Sigmoid colon (tissue), 7 donors: ENCODE data around the gene MED22. TPM values are rescaled to one million over a fixed set of nuclear protein-coding genes. Genes with fewer than 3 reads are reported as not detected.
"Not testable (repeated sequence)": the region's sequence is repeated elsewhere in the genome, so short reads cannot be mapped to it uniquely, and the experiment has no call there.

Experiments used
- DNase-seq: peaks from one replicate; pipeline ENCODE4 v3.0.0-alpha.2; 2019
- H3K27ac ChIP-seq, 4 donors: fragments of 200-600 bp; sonication (generic); one replicate each; pipeline ENCODE4 v1.5.1; 2016 to 2019; ENCODE audit warnings: mild to moderate bottlenecking in 1 of 4
- H3K27me3 ChIP-seq, 3 donors: fragments of 200-600 bp; sonication (generic); one replicate each; pipeline ENCODE4 v1.5.1; 2019; ENCODE audit warnings: mild to moderate bottlenecking in 1 of 3
- H3K36me3 ChIP-seq, 4 donors: fragments of 200-600 bp; sonication (generic); one replicate each; pipeline ENCODE4 v1.5.1; 2016 to 2019
- H3K4me1 ChIP-seq, 4 donors: fragments of 200-600 bp; sonication (generic); one replicate each; pipeline ENCODE4 v1.5.1; 2017 to 2019
- H3K4me3 ChIP-seq, 4 donors: fragments of 200-600 bp; sonication (generic); one replicate each; pipeline ENCODE4 v1.5.1; 2017 to 2019; ENCODE audit warnings: mild to moderate bottlenecking in 2 of 4, moderate library complexity in 1 of 4
- H3K9me3 ChIP-seq, 4 donors: fragments of 200-600 bp in 3 of 4; sonication (generic) in 3 of 4; one replicate each; pipeline versions ENCODE4 v1.5.1 to v1.6.1; 2013 to 2019
- EP300 ChIP-seq, 4 donors: sonication (generic); formaldehyde crosslinking; IDR thresholded peaks; one replicate each; pipeline ENCODE4 v1.6.1; 2017; ENCODE audit warnings: antibody characterized with exemption in 4 of 4
- POLR2A ChIP-seq, 2 donors: fragments of 450-650 bp; IDR thresholded peaks; one replicate each; pipeline ENCODE4 v1.6.1; 2016; ENCODE audit warnings: antibody characterized with exemption in 2 of 2, mild to moderate bottlenecking in 2 of 2, moderate library complexity in 2 of 2
- POLR2AphosphoS5 ChIP-seq, 4 donors: sonication (generic); formaldehyde crosslinking; IDR thresholded peaks; one replicate each; pipeline ENCODE4 v1.6.1; 2017; ENCODE audit warnings: antibody characterized with exemption in 4 of 4
- WGBS, 2 donors: extraction: QIAGEN DNeasy Blood & Tissue Kit; methylation state at CpG; one replicate each; pipeline ENCODE4 v1.1.7; 2013; 5-methylcytosine and 5-hydroxymethylcytosine counted together
- intact Hi-C: fragments of 100-400 bp; cut with DNase I; formaldehyde crosslinking; loops from one replicate; pipeline ENCODE4 v1.15.1; 2023
- polyA plus RNA-seq, 3 donors: library from polyadenylated mRNA; stranded (reverse); fragments of 200-250 nt; gene quantifications; one replicate each; pipeline ENCODE4 v1.2.3, GENCODE V29; 2013
- total RNA-seq, 4 donors: library from RNA; depleted of rRNA; stranded (reverse); fragments of >200 nt; gene quantifications; one replicate each; pipeline ENCODE4 v1.1.0, GENCODE V29; 2016
- TF ChIP-seq, protein P1 (sequence below), 4 experiments: fragments of 450-650 bp in 3 of 4; fragments of 200-600 bp in 1 of 4; IDR thresholded peaks; one replicate each; pipeline ENCODE4 v1.5.1; 2016 to 2019; ENCODE audit warnings: antibody characterized with exemption in 4 of 4, mild to moderate bottlenecking in 3 of 4, moderate library complexity in 2 of 4
- donor health status: healthy with polysubstance abuse.
- donor health status: Bipolar disorder and iron deficiency.
- donor health status: healthy.

Gene MED22
- total and polyA plus RNA-seq, 7 donors: 8.4 to 31.3 (median 23.7) TPM

DNA sequence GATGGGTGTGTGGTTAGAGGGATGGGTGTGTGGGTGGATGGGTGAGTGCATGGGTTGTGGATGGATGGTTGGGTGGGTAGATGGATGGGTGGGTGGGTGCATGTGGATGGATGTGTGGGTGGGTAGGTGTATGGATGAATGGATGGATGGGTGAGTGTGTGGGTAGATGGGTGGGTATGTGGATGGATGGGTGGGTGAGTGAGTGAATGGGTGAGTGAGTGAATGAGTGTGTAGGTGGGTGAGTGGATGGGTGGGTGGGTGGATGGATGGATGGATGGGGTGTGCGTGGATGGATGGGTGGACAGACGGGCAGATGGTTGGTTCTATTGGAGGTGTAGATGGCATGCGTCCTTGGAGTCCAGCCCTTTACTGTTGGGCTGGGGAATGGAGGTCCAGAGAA, 45.5 kb upstream of the MED22 start:
- no peak overlapping the region for H3K27ac ChIP-seq
- intact Hi-C loops: no loop called here
- DNase-seq: no peak
- TF ChIP-seq EP300 (IDR thresholded peaks at IDR 0.05) (no peak), POLR2A (IDR thresholded peaks at IDR 0.05) (no peak), POLR2AphosphoS5 (IDR thresholded peaks at IDR 0.05) (no peak)
- TF ChIP-seq, protein P1, sequence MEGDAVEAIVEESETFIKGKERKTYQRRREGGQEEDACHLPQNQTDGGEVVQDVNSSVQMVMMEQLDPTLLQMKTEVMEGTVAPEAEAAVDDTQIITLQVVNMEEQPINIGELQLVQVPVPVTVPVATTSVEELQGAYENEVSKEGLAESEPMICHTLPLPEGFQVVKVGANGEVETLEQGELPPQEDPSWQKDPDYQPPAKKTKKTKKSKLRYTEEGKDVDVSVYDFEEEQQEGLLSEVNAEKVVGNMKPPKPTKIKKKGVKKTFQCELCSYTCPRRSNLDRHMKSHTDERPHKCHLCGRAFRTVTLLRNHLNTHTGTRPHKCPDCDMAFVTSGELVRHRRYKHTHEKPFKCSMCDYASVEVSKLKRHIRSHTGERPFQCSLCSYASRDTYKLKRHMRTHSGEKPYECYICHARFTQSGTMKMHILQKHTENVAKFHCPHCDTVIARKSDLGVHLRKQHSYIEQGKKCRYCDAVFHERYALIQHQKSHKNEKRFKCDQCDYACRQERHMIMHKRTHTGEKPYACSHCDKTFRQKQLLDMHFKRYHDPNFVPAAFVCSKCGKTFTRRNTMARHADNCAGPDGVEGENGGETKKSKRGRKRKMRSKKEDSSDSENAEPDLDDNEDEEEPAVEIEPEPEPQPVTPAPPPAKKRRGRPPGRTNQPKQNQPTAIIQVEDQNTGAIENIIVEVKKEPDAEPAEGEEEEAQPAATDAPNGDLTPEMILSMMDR (IDR thresholded peaks at IDR 0.05): no peak
- H3K36me3 ChIP-seq: no peaks in the 10 kb centered on the region
- WGBS, 2 donors: 89 to 93% methylated on average over 3 of the region's 3 CpGs
- H3K9me3 ChIP-seq: no peaks in the 10 kb centered on the region
- no peaks in the 10 kb centered on the region for H3K4me1 ChIP-seq
- peaks cover 0 to 59% (median 19%) of the 10 kb centered on the region in 3 donors for H3K27me3 ChIP-seq
- H3K4me3 ChIP-seq: no peak overlapping the region

DNA sequence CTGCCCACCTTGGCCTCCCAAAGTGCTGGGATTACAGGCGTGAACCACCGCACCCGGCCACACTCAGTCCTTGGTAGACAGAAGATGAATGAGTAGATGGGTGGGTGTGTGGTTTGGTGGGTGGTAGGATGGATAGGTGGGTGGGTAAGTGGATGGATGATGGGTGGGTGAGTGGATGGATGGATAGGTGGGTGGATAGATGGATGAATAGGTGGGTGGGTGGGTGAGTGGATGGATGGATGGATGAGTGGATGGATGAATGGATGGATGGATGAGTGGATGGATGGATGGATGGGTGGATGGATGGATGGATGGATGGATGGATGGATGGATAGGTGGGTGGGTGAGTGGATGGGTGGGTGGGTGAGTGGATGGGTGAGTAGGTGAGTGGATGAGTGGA, 44.4 kb upstream of the MED22 start:
- intact Hi-C loops, H3K9me3 ChIP-seq, H3K4me1 ChIP-seq, H3K27ac ChIP-seq, H3K4me3 ChIP-seq, DNase-seq, H3K36me3 ChIP-seq: not testable (repeated sequence)
- peaks cover 0 to 59% (median 19%) of the 10 kb centered on the region in 3 donors for H3K27me3 ChIP-seq
- WGBS, 2 donors: 94 to 98% methylated on average over 3 of the region's 3 CpGs

DNA sequence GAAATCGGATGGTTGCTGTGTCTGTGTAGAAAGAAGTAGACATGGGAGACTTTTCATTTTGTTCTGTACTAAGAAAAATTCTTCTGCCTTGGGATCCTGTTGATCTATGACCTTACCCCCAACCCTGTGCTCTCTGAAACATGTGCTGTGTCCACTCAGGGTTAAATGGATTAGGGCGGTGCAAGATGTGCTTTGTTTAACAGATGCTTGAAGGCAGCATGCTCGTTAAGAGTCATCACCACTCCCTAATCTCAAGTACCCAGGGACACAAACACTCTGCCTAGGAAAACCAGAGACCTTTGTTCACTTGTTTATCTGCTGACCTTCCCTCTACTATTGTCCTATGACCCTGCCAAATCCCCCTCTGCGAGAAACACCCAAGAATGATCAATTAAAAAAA, 43.5 kb upstream of the MED22 start:
- peaks cover 0 to 56% (median 19%) of the 10 kb centered on the region in 3 donors for H3K27me3 ChIP-seq
- intact Hi-C loops: not testable (repeated sequence)

DNA sequence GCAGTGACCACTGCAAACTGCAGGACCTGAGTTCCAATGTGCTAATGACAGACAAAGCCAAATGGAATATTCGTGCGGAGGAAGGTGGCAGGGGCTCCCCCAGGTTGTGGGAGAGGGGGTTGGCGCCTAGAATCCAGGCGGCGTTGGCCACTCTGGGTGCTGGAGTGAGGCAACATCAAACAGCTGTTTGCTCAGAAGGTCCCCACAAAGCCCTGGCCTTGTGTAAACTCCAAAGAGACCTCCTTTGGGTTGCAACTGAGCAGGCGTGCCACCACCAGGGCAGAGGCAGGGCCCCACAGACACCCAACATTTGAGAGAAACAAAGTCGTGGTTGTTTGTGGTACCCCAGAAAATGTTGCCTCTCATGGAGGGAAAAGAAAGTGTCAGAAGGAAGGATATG, 42.8 kb upstream of the MED22 start:
- intact Hi-C loops: no loop called here
- H3K4me1 ChIP-seq: no peaks in the 10 kb centered on the region
- 85 to 87% methylated on average over 7 of the region's 7 CpGs for WGBS, 2 donors
- no peak overlapping the region for H3K4me3 ChIP-seq
- H3K27me3 ChIP-seq: peaks cover 0 to 50% (median 19%) of the 10 kb centered on the region in 3 donors
- no peak for DNase-seq
- TF ChIP-seq, protein P1 (IDR thresholded peaks at IDR 0.05): no peak
- TF ChIP-seq POLR2A (IDR thresholded peaks at IDR 0.05): no peak
- TF ChIP-seq EP300 (IDR thresholded peaks at IDR 0.05): no peak
- no peak overlapping the region for H3K27ac ChIP-seq
- no peaks in the 10 kb centered on the region for H3K36me3 ChIP-seq
- H3K9me3 ChIP-seq: no peaks in the 10 kb centered on the region

More for the DNA sequence above, 43.5 kb upstream of the MED22 start:
- not testable (repeated sequence) for H3K4me3 ChIP-seq, H3K4me1 ChIP-seq, H3K36me3 ChIP-seq, H3K9me3 ChIP-seq, H3K27ac ChIP-seq, DNase-seq
- 23 to 70% methylated on average over 3 of the region's 4 CpGs for WGBS, 2 donors

DNA sequence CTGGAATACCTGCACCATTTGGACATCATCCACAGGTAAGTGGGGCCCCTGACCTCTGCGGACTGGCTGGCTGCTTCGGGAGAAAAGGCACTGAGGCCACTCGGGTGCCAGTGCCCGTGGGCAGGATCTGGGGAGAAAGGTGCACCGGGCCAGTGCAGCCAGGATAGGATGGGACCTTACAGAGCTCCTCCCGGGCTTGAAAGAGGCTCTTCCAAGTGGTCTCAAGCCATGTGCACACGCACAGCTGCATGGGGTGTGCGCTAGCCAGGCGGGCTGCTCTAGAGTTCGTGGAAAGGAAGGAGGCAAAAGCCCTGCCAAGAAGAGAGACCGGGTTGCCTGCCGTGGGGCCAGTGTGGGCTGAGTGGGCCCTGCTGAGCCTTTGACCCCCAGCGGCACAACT, 41.6 kb upstream of the MED22 start:
- 89 to 90% methylated on average over 13 of the region's 13 CpGs for WGBS, 2 donors
- intact Hi-C loops: no loop called here
- TF ChIP-seq, protein P1 (IDR thresholded peaks at IDR 0.05): no peak
- TF ChIP-seq POLR2AphosphoS5 (IDR thresholded peaks at IDR 0.05): no peak
- no peak for TF ChIP-seq EP300 (IDR thresholded peaks at IDR 0.05)
- no peak for TF ChIP-seq POLR2A (IDR thresholded peaks at IDR 0.05)
- H3K4me1 ChIP-seq: no peaks in the 10 kb centered on the region
- DNase-seq: no peak
- no peaks in the 10 kb centered on the region for H3K9me3 ChIP-seq
- H3K27me3 ChIP-seq: peaks cover 0 to 42% (median 15%) of the 10 kb centered on the region in 3 donors
- no peak overlapping the region for H3K4me3 ChIP-seq
- no peaks in the 10 kb centered on the region for H3K36me3 ChIP-seq
- H3K27ac ChIP-seq: no peak overlapping the region

DNA sequence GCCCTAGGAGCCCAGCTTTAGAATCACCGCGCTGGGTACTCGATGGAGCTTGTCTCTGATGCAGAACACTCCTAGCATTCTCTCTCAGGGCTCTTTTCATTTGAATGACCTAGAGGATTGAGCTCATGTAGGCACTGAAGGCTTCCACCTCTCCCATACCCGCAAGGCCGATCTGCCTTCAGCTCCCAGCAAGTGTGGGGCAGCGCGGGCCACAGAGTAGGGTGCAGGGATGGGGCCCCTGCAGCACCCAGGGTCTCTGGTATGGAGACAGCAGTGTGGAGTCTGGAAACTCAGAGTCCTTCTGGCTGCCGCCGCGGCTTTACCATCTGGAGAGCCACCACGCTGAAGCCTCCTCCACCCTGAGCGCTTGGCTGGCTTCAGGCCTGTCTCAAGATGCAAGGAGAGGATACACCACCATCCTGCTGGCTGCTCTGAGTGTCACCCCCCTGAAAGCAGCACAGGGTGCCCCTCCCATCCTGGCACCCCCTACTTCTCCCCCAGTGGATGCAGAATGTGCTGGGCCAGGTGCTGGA, 41.2 kb upstream of the MED22 start:
- Histone ChIP-seq H3K9me3 (no peaks in the 10 kb centered on the region), H3K4me1 (no peaks in the 10 kb centered on the region), H3K27me3 (peaks cover 0 to 37% (median 14%) of the 10 kb centered on the region in 3 donors), H3K36me3 (no peaks in the 10 kb centered on the region), H3K4me3 (no peak overlapping the region), H3K27ac (no peak overlapping the region)
- no peak for DNase-seq
- WGBS, 2 donors: 95 to 98% methylated on average over 12 of the region's 12 CpGs
- intact Hi-C loops: no loop called here
- TF ChIP-seq POLR2AphosphoS5 (IDR thresholded peaks at IDR 0.05) (no peak), POLR2A (IDR thresholded peaks at IDR 0.05) (no peak), EP300 (IDR thresholded peaks at IDR 0.05) (no peak)
- TF ChIP-seq, protein P1 (IDR thresholded peaks at IDR 0.05): no peak
